K562 (cell line): ENCODE measurements around the gene TRDMT1. TPM values are rescaled to one million over a fixed set of nuclear protein-coding genes. Genes with fewer than 3 reads are reported as not detected.

ENCODE experiments used
- BACH1 ChIP-seq: fragments of 200-800 bp; sonication (Bioruptor generic); IDR thresholded peaks from 2 replicates; pipeline ENCODE4 v1.6.1; 2016; ENCODE audit warnings: missing genetic modification characterization, missing compliant biosample characterization
- CBFA2T2 ChIP-seq: fragments of 450-650 bp; conservative IDR thresholded peaks from 2 replicates; pipeline ENCODE4 v1.6.1; 2017; ENCODE audit warnings: mild to moderate bottlenecking
- CSDE1 ChIP-seq, 2 experiments: fragments of 450-650 bp; IDR thresholded peaks; 2 replicates each; pipeline ENCODE4 v1.6.1; 2016; ENCODE audit warnings: mild to moderate bottlenecking in 1 of 2
- POLR2AphosphoS2 ChIP-seq: IDR thresholded peaks from 2 replicates; pipeline ENCODE4 v1.6.1; 2012; ENCODE audit warnings: low read length, improper control_type of control experiment
- POLR2H ChIP-seq: IDR thresholded peaks from 2 replicates; pipeline ENCODE4 v1.6.1; 2016; ENCODE audit warnings: missing genetic modification characterization, low read depth, mild to moderate bottlenecking, control low read depth, missing compliant biosample characterization, moderate library complexity
- TEAD4 ChIP-seq, 2 experiments: sonication (generic) in 1 of 2; formaldehyde crosslinking in 1 of 2; IDR thresholded peaks; 2 replicates each; pipeline versions ENCODE4 v1.6.1 to v1.8.0; 2012 to 2022; ENCODE audit warnings: borderline replicate concordance in 1 of 2, inconsistent platforms in 1 of 2, low read length in 1 of 2, mild to moderate bottlenecking in 1 of 2, missing genetic modification reagents in 1 of 2
- ZNF583 ChIP-seq: fragments of 250-450 bp; sonication (Bioruptor Pico); IDR thresholded peaks from 2 replicates; pipeline ENCODE4 v1.4.0; 2020
- ZNF639 ChIP-seq, 2 experiments: fragments of 200-800 bp in 1 of 2; sonication (Bioruptor generic) in 1 of 2; sonication (generic) in 1 of 2; formaldehyde crosslinking in 1 of 2; IDR thresholded peaks in 1 of 2; conservative IDR thresholded peaks in 1 of 2; 2 replicates each; pipeline versions ENCODE4 v1.5.0 to v1.6.1; 2016 to 2020; ENCODE audit warnings: missing compliant biosample characterization in 1 of 2, missing genetic modification characterization in 1 of 2, missing genetic modification reagents in 1 of 2
- polyA plus RNA-seq, 8 experiments: library from polyadenylated mRNA; depleted of rRNA in 4 of 8; stranded (reverse) in 5 of 8; unstranded in 3 of 8; fragments of >200 nt; fragmentation: Nextera tagmentation in 2 of 8; fragmentation: Illumina TruSeq in 1 of 8; extraction: Ambion mirVana in 2 of 8; extraction: Trizol in 1 of 8; gene quantifications; 2 replicates each; pipeline versions ENCODE4 v1.2.1 to v1.2.3, GENCODE V29; 2011 to 2014; ENCODE audit warnings: inconsistent platforms in 1 of 8, missing spikeins in 1 of 8
- total RNA-seq, 7 experiments: library from RNA; depleted of rRNA in 6 of 7; stranded (reverse); fragments of >200 nt in 6 of 7; fragmentation: Illumina TruSeq in 2 of 7; extraction: Trizol in 2 of 7; gene quantifications; 2 replicates each; pipeline versions ENCODE4 v1.2.1 to v1.2.3, GENCODE V29; 2011 to 2021; ENCODE audit warnings: low replicate concordance in 1 of 7
- TF ChIP-seq, protein P1 (sequence below), 3 experiments: fragments of 200-800 bp in 1 of 3; fragments of 250-450 bp in 1 of 3; fragments of 450-650 bp in 1 of 3; sonication (Bioruptor Pico) in 1 of 3; sonication (Bioruptor generic) in 1 of 3; formaldehyde crosslinking in 1 of 3; IDR thresholded peaks; 2 replicates each; pipeline versions ENCODE4 v1.6.1 to v1.8.0; 2016 to 2022; ENCODE audit warnings: mild to moderate bottlenecking in 2 of 3, missing genetic modification characterization in 2 of 3, missing compliant biosample characterization in 1 of 3, moderate library complexity in 1 of 3
- TF ChIP-seq, protein P2 (sequence below): sonication (generic); formaldehyde crosslinking; IDR thresholded peaks from 2 replicates; pipeline ENCODE4 v1.9.0; 2022; ENCODE audit warnings: mild to moderate bottlenecking, missing genetic modification reagents
- TF ChIP-seq, protein P3 (sequence below), 2 experiments: fragments of 450-650 bp in 1 of 2; IDR thresholded peaks; 2 replicates each; pipeline ENCODE4 v1.6.1; 2011 to 2017; ENCODE audit warnings: low read depth in 2 of 2, antibody characterized with exemption in 1 of 2, borderline replicate concordance in 1 of 2, low read length in 1 of 2, mild to moderate bottlenecking in 1 of 2, mixed read lengths in 1 of 2; ENCODE audit not compliant: control insufficient read depth in 1 of 2

Gene TRDMT1
- total and polyA plus RNA-seq, 9 of the 15 experiments (the other 6 are each of a cell fraction or from before 2014, with no cell fraction given), result 5.4 to 12.6 (median 9.3) TPM

DNA sequence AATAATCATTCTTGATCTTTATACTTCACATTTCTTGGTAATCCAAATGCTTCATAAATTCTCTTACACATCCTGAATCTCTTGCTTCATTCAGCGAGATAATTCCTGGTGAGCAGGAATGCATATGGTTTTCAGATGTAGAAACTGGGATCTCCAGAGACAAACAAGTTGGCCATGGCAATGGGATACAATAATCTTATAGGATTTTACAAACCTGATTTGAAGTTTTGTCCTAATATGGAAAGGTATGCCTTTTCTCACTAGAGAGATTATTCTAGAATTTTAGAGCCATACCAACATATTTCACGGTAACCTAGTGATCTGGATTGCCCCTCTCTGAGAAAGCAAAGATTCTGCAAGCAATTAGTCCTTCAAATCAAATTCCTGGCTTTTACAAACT lies 13.1 kb upstream of the TRDMT1 start (continued):
- TF ChIP-seq, protein P1, sequence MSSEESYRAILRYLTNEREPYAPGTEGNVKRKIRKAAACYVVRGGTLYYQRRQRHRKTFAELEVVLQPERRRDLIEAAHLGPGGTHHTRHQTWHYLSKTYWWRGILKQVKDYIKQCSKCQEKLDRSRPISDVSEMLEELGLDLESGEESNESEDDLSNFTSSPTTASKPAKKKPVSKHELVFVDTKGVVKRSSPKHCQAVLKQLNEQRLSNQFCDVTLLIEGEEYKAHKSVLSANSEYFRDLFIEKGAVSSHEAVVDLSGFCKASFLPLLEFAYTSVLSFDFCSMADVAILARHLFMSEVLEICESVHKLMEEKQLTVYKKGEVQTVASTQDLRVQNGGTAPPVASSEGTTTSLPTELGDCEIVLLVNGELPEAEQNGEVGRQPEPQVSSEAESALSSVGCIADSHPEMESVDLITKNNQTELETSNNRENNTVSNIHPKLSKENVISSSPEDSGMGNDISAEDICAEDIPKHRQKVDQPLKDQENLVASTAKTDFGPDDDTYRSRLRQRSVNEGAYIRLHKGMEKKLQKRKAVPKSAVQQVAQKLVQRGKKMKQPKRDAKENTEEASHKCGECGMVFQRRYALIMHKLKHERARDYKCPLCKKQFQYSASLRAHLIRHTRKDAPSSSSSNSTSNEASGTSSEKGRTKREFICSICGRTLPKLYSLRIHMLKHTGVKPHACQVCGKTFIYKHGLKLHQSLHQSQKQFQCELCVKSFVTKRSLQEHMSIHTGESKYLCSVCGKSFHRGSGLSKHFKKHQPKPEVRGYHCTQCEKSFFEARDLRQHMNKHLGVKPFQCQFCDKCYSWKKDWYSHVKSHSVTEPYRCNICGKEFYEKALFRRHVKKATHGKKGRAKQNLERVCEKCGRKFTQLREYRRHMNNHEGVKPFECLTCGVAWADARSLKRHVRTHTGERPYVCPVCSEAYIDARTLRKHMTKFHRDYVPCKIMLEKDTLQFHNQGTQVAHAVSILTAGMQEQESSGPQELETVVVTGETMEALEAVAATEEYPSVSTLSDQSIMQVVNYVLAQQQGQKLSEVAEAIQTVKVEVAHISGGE (CRISPR knock-in tag; IDR thresholded peaks at IDR 0.05), result no peak
- TF ChIP-seq POLR2H (tag), result 0 out of 2 replicates have a peak, but pooled peaks have one; percentile 4
- no peak for TF ChIP-seq CBFA2T2
- TF ChIP-seq TEAD4 (IDR thresholded peaks at IDR 0.05; ENCODE audit: low read length), result no peak
- no peak for TF ChIP-seq TEAD4 (CRISPR knock-in tag; IDR thresholded peaks at IDR 0.05; ENCODE audit: borderline replicate concordance)
- no peak for TF ChIP-seq POLR2AphosphoS2
- TF ChIP-seq, protein P2, sequence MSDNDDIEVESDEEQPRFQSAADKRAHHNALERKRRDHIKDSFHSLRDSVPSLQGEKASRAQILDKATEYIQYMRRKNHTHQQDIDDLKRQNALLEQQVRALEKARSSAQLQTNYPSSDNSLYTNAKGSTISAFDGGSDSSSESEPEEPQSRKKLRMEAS, result no peak
- no peak for TF ChIP-seq ZNF583 (CRISPR knock-in tag)
- TF ChIP-seq ZNF639 (CRISPR knock-in tag; conservative IDR thresholded peaks at IDR 0.05 in 1 of 2, IDR thresholded peaks at IDR 0.05 in 1 of 2), result peak in 1 of 2 experiments; percentile 28; a peak in 1 of 4 replicates
- no peak for TF ChIP-seq CSDE1 (IDR thresholded peaks at IDR 0.05)
- no peak for TF ChIP-seq BACH1 (tag)
- TF ChIP-seq, protein P3, sequence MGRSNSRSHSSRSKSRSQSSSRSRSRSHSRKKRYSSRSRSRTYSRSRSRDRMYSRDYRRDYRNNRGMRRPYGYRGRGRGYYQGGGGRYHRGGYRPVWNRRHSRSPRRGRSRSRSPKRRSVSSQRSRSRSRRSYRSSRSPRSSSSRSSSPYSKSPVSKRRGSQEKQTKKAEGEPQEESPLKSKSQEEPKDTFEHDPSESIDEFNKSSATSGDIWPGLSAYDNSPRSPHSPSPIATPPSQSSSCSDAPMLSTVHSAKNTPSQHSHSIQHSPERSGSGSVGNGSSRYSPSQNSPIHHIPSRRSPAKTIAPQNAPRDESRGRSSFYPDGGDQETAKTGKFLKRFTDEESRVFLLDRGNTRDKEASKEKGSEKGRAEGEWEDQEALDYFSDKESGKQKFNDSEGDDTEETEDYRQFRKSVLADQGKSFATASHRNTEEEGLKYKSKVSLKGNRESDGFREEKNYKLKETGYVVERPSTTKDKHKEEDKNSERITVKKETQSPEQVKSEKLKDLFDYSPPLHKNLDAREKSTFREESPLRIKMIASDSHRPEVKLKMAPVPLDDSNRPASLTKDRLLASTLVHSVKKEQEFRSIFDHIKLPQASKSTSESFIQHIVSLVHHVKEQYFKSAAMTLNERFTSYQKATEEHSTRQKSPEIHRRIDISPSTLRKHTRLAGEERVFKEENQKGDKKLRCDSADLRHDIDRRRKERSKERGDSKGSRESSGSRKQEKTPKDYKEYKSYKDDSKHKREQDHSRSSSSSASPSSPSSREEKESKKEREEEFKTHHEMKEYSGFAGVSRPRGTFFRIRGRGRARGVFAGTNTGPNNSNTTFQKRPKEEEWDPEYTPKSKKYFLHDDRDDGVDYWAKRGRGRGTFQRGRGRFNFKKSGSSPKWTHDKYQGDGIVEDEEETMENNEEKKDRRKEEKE (IDR thresholded peaks at IDR 0.05; ENCODE audit: borderline replicate concordance in 1 of 2, control insufficient read depth in 1 of 2, low read depth in 2 of 2, low read length in 1 of 2), result no peak
